ENCODE results near the gene ALKBH5. TPM values are rescaled to one million over a fixed set of nuclear protein-coding genes. Genes with fewer than 3 reads are reported as not detected.
A peak's percentile ranks its signal among the peaks of the same experiment; 100 is the strongest.

ALKBH5 gene
- total RNA-seq, 3 donors from 2014 or later (not counting 1 experiment from before 2014, with no cell fraction given) = 95.6 to 114 (median 96.7) TPM

DNA sequence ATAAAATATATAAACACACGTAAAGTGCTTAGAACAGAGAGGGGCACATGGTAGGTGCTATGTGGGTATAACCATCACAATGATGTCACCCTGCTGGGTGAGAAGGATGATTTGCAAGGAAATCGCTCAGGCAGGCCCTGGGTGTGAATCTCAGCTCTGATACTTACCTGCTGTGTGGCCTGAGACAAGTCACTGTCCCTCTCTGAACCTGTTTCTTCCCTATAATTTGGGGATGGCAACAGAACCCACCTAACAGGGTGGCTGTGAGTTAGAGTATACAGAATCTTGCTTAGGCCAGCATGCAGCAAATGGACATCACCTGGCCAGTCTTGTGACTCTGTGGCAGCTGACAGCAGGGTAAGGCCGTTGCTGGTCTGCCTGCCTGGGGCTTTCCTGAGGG is 36.6 kb upstream of the ALKBH5 start:
- no peaks in the 10 kb centered on the region for H3K9me3 ChIP-seq (ENCODE audit: control insufficient read depth, insufficient read depth, low read length)
- H3K36me3 ChIP-seq (ENCODE audit: control insufficient read depth, insufficient read depth, low read length) = no peaks in the 10 kb centered on the region
- ATAC-seq = no peak
- H3K9me3 Mint-ChIP-seq = no peaks in the 10 kb centered on the region
- H3K27me3 Mint-ChIP-seq (ENCODE audit: low read depth in 2 of 2) = no peaks in the 10 kb centered on the region
- no peaks in the 10 kb centered on the region for H3K4me1 ChIP-seq (ENCODE audit: control insufficient read depth, insufficient read depth, low read length)
- H3K4me3 ChIP-seq (ENCODE audit: low read length) = no peak overlapping the region
- intact Hi-C loops (cut with micrococcal nuclease) = no loop called here
- no peak overlapping the region for H3K27ac ChIP-seq (ENCODE audit: low read length)
- no peak overlapping the region for H3K4me3 Mint-ChIP-seq
- H3K27ac Mint-ChIP-seq = no peak overlapping the region
- no peaks in the 10 kb centered on the region for H3K36me3 Mint-ChIP-seq
- no peaks in the 10 kb centered on the region for H3K27me3 ChIP-seq (ENCODE audit: control insufficient read depth, insufficient read depth, low read length)
- no peaks in the 10 kb centered on the region for H3K4me1 Mint-ChIP-seq
- TF ChIP-seq, protein P1, sequence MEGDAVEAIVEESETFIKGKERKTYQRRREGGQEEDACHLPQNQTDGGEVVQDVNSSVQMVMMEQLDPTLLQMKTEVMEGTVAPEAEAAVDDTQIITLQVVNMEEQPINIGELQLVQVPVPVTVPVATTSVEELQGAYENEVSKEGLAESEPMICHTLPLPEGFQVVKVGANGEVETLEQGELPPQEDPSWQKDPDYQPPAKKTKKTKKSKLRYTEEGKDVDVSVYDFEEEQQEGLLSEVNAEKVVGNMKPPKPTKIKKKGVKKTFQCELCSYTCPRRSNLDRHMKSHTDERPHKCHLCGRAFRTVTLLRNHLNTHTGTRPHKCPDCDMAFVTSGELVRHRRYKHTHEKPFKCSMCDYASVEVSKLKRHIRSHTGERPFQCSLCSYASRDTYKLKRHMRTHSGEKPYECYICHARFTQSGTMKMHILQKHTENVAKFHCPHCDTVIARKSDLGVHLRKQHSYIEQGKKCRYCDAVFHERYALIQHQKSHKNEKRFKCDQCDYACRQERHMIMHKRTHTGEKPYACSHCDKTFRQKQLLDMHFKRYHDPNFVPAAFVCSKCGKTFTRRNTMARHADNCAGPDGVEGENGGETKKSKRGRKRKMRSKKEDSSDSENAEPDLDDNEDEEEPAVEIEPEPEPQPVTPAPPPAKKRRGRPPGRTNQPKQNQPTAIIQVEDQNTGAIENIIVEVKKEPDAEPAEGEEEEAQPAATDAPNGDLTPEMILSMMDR (IDR thresholded peaks at IDR 0.05) = no peak
- WGBS (ENCODE audit: insufficient coverage) = 74% methylated on average over 3 of the region's 3 CpGs
- no peak for DNase-seq

DNA sequence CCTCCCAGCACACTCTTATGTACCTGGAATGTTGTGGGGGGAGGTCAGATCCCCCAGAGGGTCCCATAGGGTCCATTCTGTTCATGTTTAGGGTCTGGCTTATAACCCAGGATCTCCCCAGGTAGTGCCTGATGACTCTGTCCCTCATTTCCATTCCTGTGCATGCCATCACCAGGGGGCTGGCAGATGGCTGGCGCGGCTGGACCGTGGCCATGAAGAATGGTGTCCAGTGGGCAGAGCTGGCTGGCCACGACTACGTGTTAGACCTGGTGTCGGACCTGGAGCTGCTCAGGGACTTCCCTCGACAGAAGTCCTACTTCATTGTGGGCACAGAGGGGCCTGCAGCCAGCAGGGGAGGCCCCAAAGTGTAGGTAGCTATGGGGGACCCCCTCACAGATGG is 35.0 kb upstream of the ALKBH5 start:
- H3K4me3 Mint-ChIP-seq = no peak overlapping the region
- ATAC-seq = no peak
- H3K36me3 Mint-ChIP-seq = no peaks in the 10 kb centered on the region
- Histone ChIP-seq H3K9me3 (ENCODE audit: control insufficient read depth, insufficient read depth, low read length) (no peaks in the 10 kb centered on the region), H3K27me3 (ENCODE audit: control insufficient read depth, insufficient read depth, low read length) (no peaks in the 10 kb centered on the region), H3K27ac (ENCODE audit: low read length) (no peak overlapping the region), H3K36me3 (ENCODE audit: control insufficient read depth, insufficient read depth, low read length) (no peaks in the 10 kb centered on the region), H3K4me3 (ENCODE audit: low read length) (no peak overlapping the region), H3K4me1 (ENCODE audit: control insufficient read depth, insufficient read depth, low read length) (peaks cover 8% of the 10 kb centered on the region)
- H3K9me3 Mint-ChIP-seq = no peaks in the 10 kb centered on the region
- H3K4me1 Mint-ChIP-seq = no peaks in the 10 kb centered on the region
- intact Hi-C loops (cut with micrococcal nuclease) = no loop called here
- H3K27me3 Mint-ChIP-seq (ENCODE audit: low read depth in 2 of 2) = no peaks in the 10 kb centered on the region
- H3K27ac Mint-ChIP-seq = no peak overlapping the region
- TF ChIP-seq, protein P1 (IDR thresholded peaks at IDR 0.05) = no peak
- no peak for DNase-seq
- WGBS (ENCODE audit: insufficient coverage) = 89% methylated on average over 7 of the region's 7 CpGs

DNA sequence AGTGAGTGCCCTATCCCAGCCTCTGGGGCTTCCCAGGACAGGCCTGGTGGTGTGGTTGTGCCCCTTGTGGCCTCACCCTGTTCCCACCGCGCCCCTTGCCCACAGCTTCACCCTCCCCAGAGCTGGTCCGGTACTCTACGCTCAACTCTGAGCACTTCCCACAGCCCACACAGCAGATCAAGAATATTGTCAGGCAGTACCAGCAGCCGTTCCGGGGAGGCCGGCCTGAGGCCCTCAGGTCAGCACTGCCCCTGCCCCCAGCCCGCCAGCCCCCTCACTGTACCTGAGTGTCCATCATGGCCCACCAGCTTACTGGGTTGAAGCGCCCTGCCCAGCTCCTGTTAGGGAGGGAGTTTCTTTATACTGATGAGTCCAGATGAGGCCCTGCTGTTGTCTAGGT is 32.3 kb upstream of the ALKBH5 start:
- no peak overlapping the region for H3K27ac Mint-ChIP-seq
- intact Hi-C loops (cut with micrococcal nuclease) = no loop called here
- no peaks in the 10 kb centered on the region for H3K27me3 Mint-ChIP-seq (ENCODE audit: low read depth in 2 of 2)
- ATAC-seq (no peak), DNase-seq (no peak)
- no peaks in the 10 kb centered on the region for H3K9me3 Mint-ChIP-seq
- Histone ChIP-seq H3K4me3 (ENCODE audit: low read length) (no peak overlapping the region), H3K36me3 (ENCODE audit: control insufficient read depth, insufficient read depth, low read length) (no peaks in the 10 kb centered on the region), H3K27me3 (ENCODE audit: control insufficient read depth, insufficient read depth, low read length) (no peaks in the 10 kb centered on the region), H3K9me3 (ENCODE audit: control insufficient read depth, insufficient read depth, low read length) (no peaks in the 10 kb centered on the region), H3K4me1 (ENCODE audit: control insufficient read depth, insufficient read depth, low read length) (peaks cover 13% of the 10 kb centered on the region), H3K27ac (ENCODE audit: low read length) (no peak overlapping the region)
- no peaks in the 10 kb centered on the region for H3K4me1 Mint-ChIP-seq
- WGBS (ENCODE audit: insufficient coverage) = 84% methylated on average over 9 of the region's 9 CpGs
- H3K36me3 Mint-ChIP-seq = no peaks in the 10 kb centered on the region
- no peak overlapping the region for H3K4me3 Mint-ChIP-seq
- TF ChIP-seq, protein P1 (IDR thresholded peaks at IDR 0.05) = no peak

DNA sequence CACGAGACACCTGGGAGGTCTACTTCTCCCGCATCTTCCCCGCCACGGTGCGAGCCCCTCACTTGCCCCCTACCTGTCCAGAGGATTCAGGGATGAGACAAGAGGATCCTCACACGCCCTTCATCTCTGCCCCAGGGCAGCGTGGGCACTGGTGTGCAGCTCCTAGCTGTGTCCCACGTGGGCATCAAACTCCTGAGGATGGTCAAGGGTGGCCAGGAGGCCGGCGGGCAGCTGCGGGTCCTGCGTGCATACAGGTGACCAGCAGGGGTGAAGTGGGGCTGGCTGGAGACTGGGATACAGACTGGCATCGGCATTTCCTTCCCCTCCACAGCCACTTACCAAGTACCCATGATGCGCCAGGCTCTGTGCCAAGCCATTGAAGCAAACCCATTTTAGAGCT is 28.4 kb upstream of the ALKBH5 start:
- DNase-seq = no peak
- Mint-ChIP-seq H3K4me3 (no peak overlapping the region), H3K27ac (peak overlapping the region in 1 of 2 donors; percentile 70)

More for the DNA sequence above, 28.4 kb upstream of the ALKBH5 start:
- Mint-ChIP-seq H3K27me3 (ENCODE audit: low read depth in 2 of 2) (no peaks in the 10 kb centered on the region), H3K9me3 (no peaks in the 10 kb centered on the region), H3K4me1 (peaks cover 6 to 15% of the 10 kb centered on the region in 2 donors), H3K36me3 (no peaks in the 10 kb centered on the region)
- H3K27ac ChIP-seq (ENCODE audit: low read length) = no peak overlapping the region
- no peak for ATAC-seq
- intact Hi-C loops (cut with micrococcal nuclease) = no loop called here
- H3K4me3 ChIP-seq (ENCODE audit: low read length) = no peak overlapping the region
- WGBS (ENCODE audit: insufficient coverage) = 94% methylated on average over 14 of the region's 14 CpGs
- no peaks in the 10 kb centered on the region for H3K36me3 ChIP-seq (ENCODE audit: control insufficient read depth, insufficient read depth, low read length)
- no peaks in the 10 kb centered on the region for H3K27me3 ChIP-seq (ENCODE audit: control insufficient read depth, insufficient read depth, low read length)
- TF ChIP-seq, protein P1 (IDR thresholded peaks at IDR 0.05) = no peak
- H3K9me3 ChIP-seq (ENCODE audit: control insufficient read depth, insufficient read depth, low read length) = no peaks in the 10 kb centered on the region
- peaks cover 25% of the 10 kb centered on the region for H3K4me1 ChIP-seq (ENCODE audit: control insufficient read depth, insufficient read depth, low read length)
